Activated CD8-positive, alpha-beta memory T cell treated with anti-CD3 and anti-CD28 coated beads, Interleukin-2, amount 10 ng/mL, durations not matched to agents 7 days and 5 days (primary cell): ENCODE data around the gene CYP11A1. TPM values are rescaled to one million over a fixed set of nuclear protein-coding genes. Genes with fewer than 3 reads are reported as not detected.

Experiments
- ATAC-seq: fragments of 150-1000 bp; cut with Tn5 transposase; one replicate; pipeline ENCODE4 v1.10.0; 2021; ENCODE audit warnings: moderate library complexity
- CTCF ChIA-PET: fragments of 350-600 bp; sonication (Branson Sonifier 250); formaldehyde crosslinking; loops from one replicate; lab custom pipeline; 2021; ENCODE audit warnings: antibody characterized with exemption; lab: Charles Lee
- DNase-seq: peaks from one replicate; pipeline ENCODE4 v3.0.0-alpha.2; 2020
- H3K27ac Mint-ChIP-seq: one replicate; pipeline ENCODE4 v1.8.0; 2021; ENCODE audit warnings: mild to moderate bottlenecking, mixed read lengths
- H3K27me3 Mint-ChIP-seq: one replicate; pipeline ENCODE4 v1.8.0; 2021; ENCODE audit warnings: mixed read lengths
- H3K36me3 Mint-ChIP-seq: one replicate; pipeline ENCODE4 v1.8.0; 2021; ENCODE audit warnings: mild to moderate bottlenecking, mixed read lengths
- H3K4me1 Mint-ChIP-seq: one replicate; pipeline ENCODE4 v1.8.0; 2021; ENCODE audit warnings: mixed read lengths
- H3K4me3 Mint-ChIP-seq: one replicate; pipeline ENCODE4 v1.8.0; 2021; ENCODE audit warnings: mild to moderate bottlenecking, moderate library complexity, mixed read lengths
- H3K9me3 Mint-ChIP-seq: one replicate; pipeline ENCODE4 v1.8.0; 2022; ENCODE audit warnings: low read depth, mixed read lengths
- total RNA-seq, 2 experiments: library from RNA; stranded (reverse); gene quantifications; one replicate each; pipeline ENCODE4 v1.2.3, GENCODE V29; 2021

Gene CYP11A1
- total RNA-seq, 2 experiments from 2014 or later = 0.55 TPM; not detected in 1

DNA sequence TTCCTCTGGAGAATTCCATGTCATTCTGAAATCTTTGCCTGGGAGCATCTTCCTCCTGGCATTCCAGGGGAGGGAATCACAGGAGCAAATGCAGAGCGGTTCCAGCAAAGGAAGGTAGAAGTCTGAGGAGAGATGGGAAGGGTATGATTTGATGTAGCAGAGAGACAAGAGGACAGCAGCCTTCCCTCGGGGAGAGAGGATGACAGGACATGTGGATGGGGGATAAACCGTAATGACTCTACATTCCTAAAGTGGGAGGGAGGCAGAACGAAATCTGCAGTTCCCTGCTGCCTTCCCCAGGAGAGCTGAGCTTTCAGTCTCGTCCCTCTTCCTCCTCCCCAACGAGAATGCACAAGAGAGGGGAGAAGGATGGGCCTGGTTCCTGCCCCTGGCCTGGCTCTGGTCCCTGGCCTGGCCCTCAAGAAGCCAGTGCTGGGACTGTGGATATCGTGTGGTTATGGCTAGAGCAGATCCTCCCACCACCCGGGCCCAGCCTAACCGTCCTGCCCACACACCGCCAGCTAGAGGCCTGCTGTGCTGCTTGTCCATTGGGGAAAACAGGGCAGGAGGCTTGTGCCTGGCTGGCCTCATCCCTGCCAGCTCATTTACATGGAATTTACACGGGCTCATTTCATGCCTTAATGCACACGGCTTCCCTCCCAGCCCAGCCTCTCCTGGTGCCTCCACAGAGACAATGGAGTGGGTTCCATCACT, 39.7 kb upstream of the CYP11A1 start:
- H3K4me3 Mint-ChIP-seq = no peak overlapping the region
- DNase-seq (no peak), ATAC-seq (no peak)
- H3K9me3 Mint-ChIP-seq = no peaks in the 10 kb centered on the region
- H3K27ac Mint-ChIP-seq = no peak overlapping the region
- peaks cover 10% of the 10 kb centered on the region for H3K36me3 Mint-ChIP-seq
- CTCF ChIA-PET = interaction anchor here (0.9 to 12.3 kb wide), 2 partner anchors 23 to 25 kb away, joined by 3 to 108 read pairs; partner anchors contain the start of gene SEMA7A
- H3K27me3 Mint-ChIP-seq = no peaks in the 10 kb centered on the region
- H3K4me1 Mint-ChIP-seq = peaks cover 30% of the 10 kb centered on the region

DNA sequence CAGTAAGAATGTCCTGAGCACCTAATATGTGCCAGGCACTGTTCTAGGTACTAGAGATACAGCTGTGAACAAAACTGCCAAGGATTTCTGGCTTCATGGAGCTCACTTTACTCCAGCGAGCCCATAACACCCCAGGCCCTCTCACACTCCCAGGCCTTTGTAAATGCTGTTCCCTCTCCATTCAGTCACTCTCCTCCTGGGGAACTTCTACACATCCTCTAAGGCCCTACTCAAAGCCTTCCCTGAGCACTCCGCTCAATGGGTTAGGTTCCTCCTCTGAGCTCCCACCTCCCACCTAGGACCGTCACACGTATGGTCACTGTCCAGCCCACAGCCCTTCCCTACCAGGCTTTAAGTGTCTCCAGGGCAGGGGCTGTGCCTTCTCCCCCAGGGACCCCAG, 39.1 kb upstream of the CYP11A1 start:
- no peaks in the 10 kb centered on the region for H3K9me3 Mint-ChIP-seq
- DNase-seq = no peak
- H3K36me3 Mint-ChIP-seq = peaks cover 6% of the 10 kb centered on the region
- CTCF ChIA-PET = interaction anchor here (8.4 to 12.3 kb wide), 2 partner anchors 23 to 26 kb away, joined by 108 to 123 read pairs; partner anchors contain the start of gene SEMA7A
- H3K4me3 Mint-ChIP-seq = no peak overlapping the region
- H3K27me3 Mint-ChIP-seq = no peaks in the 10 kb centered on the region
- H3K4me1 Mint-ChIP-seq = peaks cover 36% of the 10 kb centered on the region
- no peak overlapping the region for H3K27ac Mint-ChIP-seq
- ATAC-seq = no peak

DNA sequence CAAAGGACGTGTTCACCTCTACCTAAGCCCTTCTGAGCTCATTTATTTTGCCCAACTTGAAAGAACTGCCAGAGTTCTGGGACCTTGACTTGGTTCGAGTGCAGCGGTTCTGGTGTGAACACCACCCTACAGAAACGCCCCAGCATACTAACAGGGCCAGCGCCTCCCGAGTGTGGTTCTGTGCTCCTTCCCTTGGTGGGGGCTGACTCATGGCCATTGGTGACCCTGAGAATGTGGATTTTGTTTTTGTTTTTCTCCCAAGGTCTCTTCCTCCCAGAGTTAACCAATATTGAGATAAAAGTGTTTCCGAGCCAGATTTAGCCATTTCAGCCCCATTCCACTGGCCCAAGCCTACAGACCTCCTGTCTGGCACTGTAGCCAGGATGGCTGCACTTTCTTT, 38.4 kb upstream of the CYP11A1 start:
- Mint-ChIP-seq H3K4me1 (peaks cover 43% of the 10 kb centered on the region), H3K27me3 (no peaks in the 10 kb centered on the region), H3K4me3 (no peak overlapping the region), H3K27ac (peak overlapping the region; percentile 5), H3K36me3 (peaks cover 3% of the 10 kb centered on the region), H3K9me3 (no peaks in the 10 kb centered on the region)
- ATAC-seq (no peak), DNase-seq (no peak)
- CTCF ChIA-PET = interaction anchor here (8.4 to 12.3 kb wide), 2 partner anchors 22 to 26 kb away, joined by 108 to 123 read pairs; partner anchors contain the start of gene SEMA7A

DNA sequence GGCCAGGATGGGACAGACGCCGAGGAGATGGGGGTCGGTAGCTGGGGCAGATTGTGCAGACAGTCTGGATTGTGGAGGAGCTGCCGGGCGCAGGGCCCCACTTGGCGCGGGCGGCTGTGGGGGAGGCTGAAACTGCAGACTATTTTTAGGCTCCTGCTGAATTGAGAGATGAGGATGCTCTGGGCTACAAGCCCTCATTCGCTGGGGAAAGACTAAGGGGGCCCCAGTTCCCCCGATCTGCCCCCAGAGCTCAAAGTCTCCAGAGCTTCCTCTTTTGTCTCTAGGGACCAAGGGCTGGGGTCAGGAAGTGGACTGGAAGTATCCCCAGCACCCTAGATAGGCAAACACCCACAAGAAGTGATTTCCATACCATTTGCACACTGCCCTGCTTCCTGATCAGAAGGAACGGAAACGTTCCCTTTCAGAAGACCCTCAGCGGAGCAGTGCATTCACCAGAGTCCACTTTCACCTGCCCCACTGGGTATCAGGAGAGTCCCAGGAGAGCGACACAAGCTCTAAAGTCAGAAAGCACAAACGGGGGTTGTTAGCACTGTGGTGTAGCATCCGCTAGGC, 36.6 kb upstream of the CYP11A1 start:
- H3K4me3 Mint-ChIP-seq = peak overlapping the region; percentile 25
- ATAC-seq (no peak), DNase-seq (no peak)
- H3K27ac Mint-ChIP-seq = peak overlapping the region; percentile 90
- H3K9me3 Mint-ChIP-seq = no peaks in the 10 kb centered on the region
- H3K27me3 Mint-ChIP-seq = no peaks in the 10 kb centered on the region
- CTCF ChIA-PET = interaction anchor here (1.0 to 12.3 kb wide), 7 partner anchors 16 to 36 kb away, joined by 4 to 123 read pairs (median 7); partner anchors contain the start of gene SEMA7A
- H3K36me3 Mint-ChIP-seq = peaks cover 1% of the 10 kb centered on the region
- H3K4me1 Mint-ChIP-seq = peaks cover 60% of the 10 kb centered on the region

DNA sequence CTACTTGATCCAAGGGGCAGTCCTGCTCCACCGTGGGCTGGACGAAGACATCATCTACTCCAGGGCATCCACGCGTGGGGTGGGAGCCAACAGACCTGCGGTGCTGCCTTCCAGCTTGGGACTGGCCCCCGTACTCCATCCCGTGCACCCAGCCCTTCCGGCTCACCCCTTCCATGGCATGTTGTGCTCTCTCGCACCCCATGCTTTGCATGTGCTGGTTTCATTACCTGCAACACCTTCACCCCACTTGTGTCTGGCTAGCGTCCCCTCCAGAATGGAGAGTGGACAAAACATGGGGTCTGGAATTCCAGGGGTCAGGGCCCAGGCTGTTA, 36.1 kb upstream of the CYP11A1 start:
- H3K27me3 Mint-ChIP-seq = no peaks in the 10 kb centered on the region
- H3K4me3 Mint-ChIP-seq = peak overlapping the region; percentile 25
- H3K4me1 Mint-ChIP-seq = peaks cover 64% of the 10 kb centered on the region
- peak overlapping the region; percentile 90 for H3K27ac Mint-ChIP-seq
- peaks cover 1% of the 10 kb centered on the region for H3K36me3 Mint-ChIP-seq
- ATAC-seq = no peak
- CTCF ChIA-PET = interaction anchor here (1.1 to 12.3 kb wide), 12 partner anchors 10 to 380 kb away, joined by 3 to 123 read pairs (median 6); partner anchors contain the start of gene SEMA7A
- no peak for DNase-seq
- no peaks in the 10 kb centered on the region for H3K9me3 Mint-ChIP-seq

DNA sequence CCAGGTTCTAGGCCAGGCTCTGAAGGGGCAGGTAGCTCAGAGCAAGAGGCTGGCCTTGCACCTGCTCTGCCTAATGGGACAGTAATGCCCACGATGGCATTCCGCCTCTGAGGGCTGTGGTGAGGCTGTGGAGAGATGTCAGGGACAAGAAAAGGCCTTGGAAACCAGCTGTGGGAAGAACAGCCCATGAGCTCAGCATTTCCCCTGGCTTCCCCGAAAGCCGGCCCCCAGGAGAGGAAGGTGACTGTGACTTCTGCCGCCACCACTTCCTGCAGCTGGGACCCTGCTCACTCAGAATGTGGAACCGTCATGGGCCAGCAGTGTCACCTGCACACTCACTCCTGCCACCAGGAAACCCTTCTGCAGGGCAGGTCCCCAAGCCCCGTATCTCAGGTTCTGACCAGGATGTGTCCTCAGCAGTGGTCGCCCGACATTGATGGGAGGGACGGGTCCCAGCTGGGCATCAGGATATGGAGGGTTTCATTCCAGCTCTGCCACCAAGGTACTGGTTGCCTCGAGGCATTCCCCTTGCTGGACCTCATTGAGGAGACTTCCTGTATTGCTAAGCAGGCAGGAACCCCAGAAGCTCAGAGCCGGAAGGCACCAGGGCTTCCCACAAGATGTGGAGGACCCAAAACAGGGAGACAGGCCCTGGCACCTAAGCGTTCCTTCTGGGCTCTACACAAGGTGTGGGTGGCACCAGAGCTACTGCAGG, 35.6 kb upstream of the CYP11A1 start:
- Mint-ChIP-seq H3K36me3 (peaks cover 2% of the 10 kb centered on the region), H3K4me3 (peak overlapping the region; percentile 25), H3K27me3 (no peaks in the 10 kb centered on the region), H3K9me3 (no peaks in the 10 kb centered on the region), H3K4me1 (peaks cover 68% of the 10 kb centered on the region), H3K27ac (peak overlapping the region; percentile 90)
- DNase-seq (peak; percentile 95), ATAC-seq (peak; percentile 76)
- CTCF ChIA-PET = interaction anchor here (0.8 to 12.3 kb wide), 18 partner anchors 10 to 506 kb away, joined by 3 to 123 read pairs (median 4); partner anchors contain the start of genes SEMA7A and UBL7

DNA sequence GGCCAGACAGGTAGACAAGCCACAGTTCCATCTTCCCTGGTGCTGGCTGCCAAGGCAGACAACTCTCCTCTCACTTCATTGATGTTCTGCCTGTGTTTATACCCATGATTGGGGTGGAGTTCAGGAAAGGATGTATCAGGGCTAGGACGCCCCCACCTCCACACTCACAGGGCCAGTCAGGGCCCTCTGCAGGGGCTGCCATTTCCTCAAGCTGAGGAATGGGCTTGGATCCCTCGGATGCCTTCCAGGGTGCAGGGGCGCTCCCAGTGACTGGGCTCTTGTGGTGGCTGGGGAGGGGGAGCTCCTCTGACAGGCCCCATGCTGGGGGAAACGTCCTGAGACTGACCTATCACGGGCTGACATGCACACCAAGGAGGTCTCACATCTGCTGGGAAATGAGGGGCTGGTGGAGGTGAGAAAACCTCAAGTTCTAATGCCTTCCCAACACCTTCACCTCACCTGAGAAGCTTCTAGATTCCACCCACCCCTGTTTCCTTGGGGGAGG, 34.9 kb upstream of the CYP11A1 start:
- H3K27ac Mint-ChIP-seq = peak overlapping the region; percentile 90
- peaks cover 2% of the 10 kb centered on the region for H3K36me3 Mint-ChIP-seq
- peaks cover 74% of the 10 kb centered on the region for H3K4me1 Mint-ChIP-seq
- ATAC-seq (peak; percentile 1), DNase-seq (no peak)
- CTCF ChIA-PET = interaction anchor here (0.8 to 12.3 kb wide), 16 partner anchors 14 to 507 kb away, joined by 3 to 123 read pairs (median 5); partner anchors contain the start of genes SEMA7A and UBL7
- H3K9me3 Mint-ChIP-seq = no peaks in the 10 kb centered on the region
- H3K4me3 Mint-ChIP-seq = peak overlapping the region; percentile 23
- H3K27me3 Mint-ChIP-seq = no peaks in the 10 kb centered on the region

DNA sequence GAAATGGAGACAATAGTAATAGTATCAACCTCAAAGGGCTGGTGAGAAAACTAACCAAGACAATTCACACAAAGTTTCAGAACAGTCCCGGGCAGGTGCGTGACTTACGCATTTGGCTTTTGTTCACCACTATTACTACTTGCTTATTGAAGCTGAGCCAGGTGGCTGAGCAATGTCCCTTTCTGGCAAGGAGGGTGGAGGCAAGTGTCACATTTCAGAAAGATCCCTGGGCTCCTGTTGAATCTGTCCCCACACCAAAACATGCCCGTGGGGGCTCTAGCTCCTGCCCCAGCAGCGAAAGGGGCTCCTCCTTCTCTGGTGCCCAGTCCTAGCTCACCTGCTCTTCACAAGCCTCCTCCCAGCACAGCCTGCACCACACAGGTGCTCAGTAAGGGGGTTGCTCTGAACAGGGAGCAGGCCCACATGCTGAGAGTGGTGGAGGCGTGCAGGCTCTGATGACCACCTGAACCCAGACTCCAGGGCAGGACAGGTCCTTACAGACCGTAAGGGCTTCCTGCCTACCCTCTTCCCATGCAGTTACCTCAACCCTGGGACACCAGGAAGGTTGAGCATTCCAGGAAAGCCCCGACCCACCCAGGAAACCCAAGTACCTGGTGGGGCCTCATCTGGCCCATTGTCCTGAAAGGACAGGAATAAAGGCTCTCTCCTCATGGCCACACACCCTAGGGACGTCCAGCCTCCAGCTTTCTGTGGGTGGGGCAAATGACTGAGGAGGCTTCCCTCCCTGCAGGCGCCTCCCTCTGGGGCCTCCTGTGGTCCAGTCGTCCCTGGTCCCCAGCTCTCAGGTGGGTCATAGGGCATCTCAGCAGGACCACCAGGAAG, 33.7 kb upstream of the CYP11A1 start:
- DNase-seq = peak; percentile 68
- H3K4me1 Mint-ChIP-seq = peaks cover 83% of the 10 kb centered on the region
- ATAC-seq = peak; percentile 11
- CTCF ChIA-PET = interaction anchor here (0.6 to 12.3 kb wide), 10 partner anchors 11 to 387 kb away, joined by 3 to 123 read pairs (median 5); partner anchors contain the start of gene SEMA7A
- peak overlapping the region; percentile 59 for H3K4me3 Mint-ChIP-seq
- H3K27ac Mint-ChIP-seq = peak overlapping the region; percentile 90
- no peaks in the 10 kb centered on the region for H3K27me3 Mint-ChIP-seq
- H3K9me3 Mint-ChIP-seq = no peaks in the 10 kb centered on the region
- H3K36me3 Mint-ChIP-seq = peaks cover 2% of the 10 kb centered on the region

DNA sequence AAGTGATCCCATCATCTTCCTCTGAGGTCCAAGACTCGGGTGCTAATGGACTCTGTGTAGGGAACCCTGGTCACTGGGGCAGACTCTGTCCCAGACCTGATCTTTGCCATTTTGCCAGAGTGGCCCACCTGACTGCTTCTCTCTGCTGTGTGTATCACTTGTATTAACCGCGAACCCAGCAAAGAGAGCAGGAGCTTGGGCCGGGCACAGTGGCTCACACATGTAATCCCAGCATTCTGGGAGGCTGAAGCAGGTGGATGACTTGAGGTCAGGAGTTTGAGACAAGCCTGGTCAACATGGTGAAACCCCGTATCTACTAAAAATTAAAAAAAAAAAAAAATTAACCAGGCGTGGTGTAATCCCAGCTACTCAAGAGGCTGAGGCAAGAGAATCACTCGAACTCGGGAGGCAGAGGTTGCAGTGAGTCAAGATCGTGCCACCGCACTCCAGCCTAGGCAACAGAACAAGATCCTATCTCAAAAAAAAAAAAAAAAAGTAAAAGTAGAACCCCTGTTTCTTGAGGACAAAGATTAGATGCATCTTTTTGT, 32.9 kb upstream of the CYP11A1 start:
- Mint-ChIP-seq H3K4me1 (peaks cover 83% of the 10 kb centered on the region), H3K36me3 (peaks cover 2% of the 10 kb centered on the region), H3K4me3 (peak overlapping the region; percentile 59), H3K27me3 (no peaks in the 10 kb centered on the region), H3K27ac (peak overlapping the region; percentile 90), H3K9me3 (no peaks in the 10 kb centered on the region)
- DNase-seq (peak; percentile 84), ATAC-seq (peak; percentile 21)
- CTCF ChIA-PET = interaction anchor here (0.6 to 12.3 kb wide), 12 partner anchors 11 to 509 kb away, joined by 3 to 123 read pairs (median 4); partner anchors contain the start of gene SEMA7A

DNA sequence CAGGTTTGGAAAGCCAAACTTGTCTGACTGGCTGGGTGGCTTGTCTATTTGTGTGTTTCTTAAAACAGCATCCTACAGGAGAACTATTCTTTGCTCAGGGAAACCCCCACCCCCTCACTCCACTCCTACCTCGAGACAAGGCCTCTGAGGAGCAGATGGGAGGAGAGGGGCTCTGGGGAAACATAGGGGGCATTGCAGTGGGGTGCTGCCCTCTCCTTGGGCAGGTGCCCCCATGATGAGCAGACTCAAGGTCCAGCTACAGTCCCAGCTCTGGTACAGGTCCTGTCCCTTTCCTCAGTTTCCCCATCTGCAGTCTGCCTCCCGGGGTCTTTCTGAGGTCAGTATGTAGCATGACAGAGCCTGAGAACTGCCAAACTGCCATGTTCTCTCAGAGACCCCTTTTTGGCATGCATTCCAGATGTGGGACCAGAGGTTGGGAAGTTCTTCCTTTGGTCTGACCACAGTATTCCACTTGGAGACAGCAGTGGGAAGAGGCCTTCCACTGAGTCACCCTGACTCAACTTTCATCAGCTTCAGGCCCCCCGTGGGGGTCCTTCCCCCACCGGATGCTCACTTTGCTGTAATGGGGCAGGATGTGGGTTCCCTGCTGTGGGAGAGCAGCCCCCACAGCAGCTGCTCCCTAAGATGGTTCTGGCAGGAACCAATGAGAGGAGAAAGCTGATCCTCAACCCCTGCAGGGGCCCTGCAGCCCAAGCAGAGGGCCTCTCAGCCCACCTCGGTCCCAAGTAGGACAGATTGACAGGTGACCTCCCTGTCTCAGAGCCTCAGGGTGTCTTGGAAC, 32.3 kb upstream of the CYP11A1 start:
- peak overlapping the region; percentile 41 for H3K4me3 Mint-ChIP-seq
- CTCF ChIA-PET = interaction anchor here (0.7 to 12.3 kb wide), 10 partner anchors 10 to 510 kb away, joined by 3 to 123 read pairs (median 5); partner anchors contain the start of gene SEMA7A
- peaks cover 2% of the 10 kb centered on the region for H3K36me3 Mint-ChIP-seq
- no peaks in the 10 kb centered on the region for H3K9me3 Mint-ChIP-seq
- H3K27me3 Mint-ChIP-seq = no peaks in the 10 kb centered on the region
- ATAC-seq (peak; percentile 42), DNase-seq (peak; percentile 92)
- H3K4me1 Mint-ChIP-seq = peaks cover 83% of the 10 kb centered on the region
- H3K27ac Mint-ChIP-seq = peak overlapping the region; percentile 90

DNA sequence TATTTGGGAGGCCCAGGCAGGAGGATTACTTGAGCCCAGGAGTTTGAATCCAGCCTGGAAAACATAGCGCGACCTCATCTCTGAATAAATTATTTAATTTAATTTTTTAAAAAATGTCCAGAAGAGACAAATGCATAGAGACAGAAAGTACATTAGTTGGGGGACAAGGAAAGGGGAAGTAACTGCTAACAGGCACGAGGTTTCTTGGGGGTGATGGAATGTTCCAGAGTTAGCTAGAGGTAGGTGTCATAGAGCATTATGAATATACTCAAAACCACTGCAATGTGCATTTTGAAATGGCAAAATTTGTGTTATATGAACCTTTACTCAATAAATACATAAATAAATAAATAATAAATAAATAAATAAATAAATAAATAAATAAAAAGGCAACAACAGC, 31.7 kb upstream of the CYP11A1 start:
- ATAC-seq (no peak), DNase-seq (no peak)
- Mint-ChIP-seq H3K27me3 (no peaks in the 10 kb centered on the region), H3K4me1 (peaks cover 82% of the 10 kb centered on the region), H3K4me3 (no peak overlapping the region), H3K36me3 (peaks cover 2% of the 10 kb centered on the region), H3K27ac (peak overlapping the region; percentile 85), H3K9me3 (no peaks in the 10 kb centered on the region)
- CTCF ChIA-PET = interaction anchor here (1.0 to 12.3 kb wide), 5 partner anchors 15 to 389 kb away, joined by 3 to 123 read pairs (median 10); partner anchors contain the start of gene SEMA7A
